Esophagus muscularis mucosa (tissue), 4 donors: ENCODE measurements around the gene KLHL6. TPM values are rescaled to one million over a fixed set of nuclear protein-coding genes. Genes with fewer than 3 reads are reported as not detected.
"Not testable (repeated sequence)": the region's sequence is repeated elsewhere in the genome, so short reads cannot be mapped to it uniquely, and the experiment has no call there.

ENCODE experiments used
- DNase-seq: peaks from one replicate; pipeline ENCODE4 v3.0.0-alpha.2; 2017; ENCODE audit errors: extremely low spot score
- H3K27ac ChIP-seq, 4 donors: fragments of 200-600 bp; sonication (generic); replicated peaks in 1 of 4; 1 replicate in 3 of 4; 2 replicates in 1 of 4; pipeline ENCODE4 v1.5.1; 2016 to 2019; ENCODE audit warnings: mild to moderate bottlenecking in 1 of 4
- H3K27me3 ChIP-seq, 4 donors: fragments of 200-600 bp; sonication (generic); one replicate each; pipeline versions ENCODE4 v1.5.1 to v1.6.0; 2016 to 2019
- H3K36me3 ChIP-seq, 4 donors: fragments of 200-600 bp; sonication (generic); one replicate each; pipeline ENCODE4 v1.5.1; 2016 to 2019
- H3K4me1 ChIP-seq, 4 donors: fragments of 200-600 bp; sonication (generic); one replicate each; pipeline ENCODE4 v1.5.1; 2016 to 2019
- H3K4me3 ChIP-seq, 4 donors: fragments of 200-600 bp; sonication (generic); 1 replicate in 2 of 4; 2 replicates in 2 of 4; pipeline ENCODE4 v1.5.1; 2016 to 2019; ENCODE audit warnings: mild to moderate bottlenecking in 4 of 4, moderate library complexity in 1 of 4
- H3K9me3 ChIP-seq, 4 donors: fragments of 200-600 bp; sonication (generic); 1 replicate in 3 of 4; 2 replicates in 1 of 4; pipeline ENCODE4 v1.5.1; 2016 to 2019
- CTCF ChIP-seq, 3 experiments: fragments of 200-600 bp in 2 of 3; fragments of 450-650 bp in 1 of 3; sonication (generic) in 2 of 3; IDR thresholded peaks; one replicate each; pipeline ENCODE4 v1.5.1; 2017 to 2019; ENCODE audit warnings: antibody characterized with exemption in 3 of 3, mild to moderate bottlenecking in 2 of 3, moderate library complexity in 1 of 3
- EP300 ChIP-seq: sonication (generic); formaldehyde crosslinking; IDR thresholded peaks from one replicate; pipeline ENCODE4 v1.6.1; 2017; ENCODE audit warnings: antibody characterized with exemption
- POLR2A ChIP-seq: fragments of 450-650 bp; IDR thresholded peaks from one replicate; pipeline ENCODE4 v1.6.1; 2017; ENCODE audit warnings: antibody characterized with exemption, moderate library complexity, mild to moderate bottlenecking, low read depth
- POLR2AphosphoS5 ChIP-seq, 2 donors: sonication (generic); formaldehyde crosslinking; IDR thresholded peaks; one replicate each; pipeline ENCODE4 v1.6.1; 2017; ENCODE audit warnings: antibody characterized with exemption in 2 of 2
- WGBS: methylation state at CpG from one replicate; pipeline ENCODE4 v1.1.5; 2018; 5-methylcytosine and 5-hydroxymethylcytosine counted together
- intact Hi-C: fragments of 100-400 bp; cut with DNase I; formaldehyde crosslinking; loops from one replicate; pipeline ENCODE4 v1.15.1; 2023
- total RNA-seq, 4 donors: library from RNA; depleted of rRNA; stranded (reverse); fragments of >200 nt; gene quantifications; one replicate each; pipeline versions ENCODE4 v1.1.0 to v1.2.1, GENCODE V29; 2016

The KLHL6 gene
- total RNA-seq, 4 donors from 2014 or later = 0.71 to 4.1 (median 1.3) TPM

GRCh38 chr3:183526838-183527427 lies 28.6 kb downstream of the KLHL6 start:
- WGBS = 97% methylated on average over 4 of the region's 4 CpGs

GRCh38 chr3:183524476-183524875 lies 31.0 kb downstream of the KLHL6 start:
- Histone ChIP-seq H3K27ac (no peak overlapping the region), H3K9me3 (no peaks in the 10 kb centered on the region), H3K4me3 (no peak overlapping the region), H3K36me3 (no peaks in the 10 kb centered on the region), H3K4me1 (no peaks in the 10 kb centered on the region), H3K27me3 (no peaks in the 10 kb centered on the region)
- no peak for DNase-seq
- intact Hi-C loops = no loop called here
- WGBS = 94% methylated on average over 6 of the region's 6 CpGs
- no peak for TF ChIP-seq POLR2A
- no peak for TF ChIP-seq POLR2AphosphoS5 (IDR thresholded peaks at IDR 0.05)
- TF ChIP-seq CTCF (IDR thresholded peaks at IDR 0.05) = no peak
- TF ChIP-seq EP300 = no peak

More at GRCh38 chr3:183526838-183527427, 28.6 kb downstream of the KLHL6 start:
- no peaks in the 10 kb centered on the region for H3K36me3 ChIP-seq
- H3K27me3 ChIP-seq = no peaks in the 10 kb centered on the region
- H3K27ac ChIP-seq = no peak overlapping the region
- H3K4me3 ChIP-seq = no peak overlapping the region
- no peaks in the 10 kb centered on the region for H3K9me3 ChIP-seq
- TF ChIP-seq POLR2AphosphoS5 (IDR thresholded peaks at IDR 0.05) = no peak
- no peak for TF ChIP-seq CTCF (IDR thresholded peaks at IDR 0.05)
- TF ChIP-seq EP300 = no peak
- TF ChIP-seq POLR2A = no peak
- no peak for DNase-seq
- no peaks in the 10 kb centered on the region for H3K4me1 ChIP-seq
- intact Hi-C loops = no loop called here

GRCh38 chr3:183520741-183521556 lies 34.6 kb downstream of the KLHL6 start:
- WGBS = 74% methylated on average over 19 of the region's 19 CpGs
- H3K27ac ChIP-seq, H3K4me1 ChIP-seq, H3K4me3 ChIP-seq, DNase-seq, H3K36me3 ChIP-seq, H3K27me3 ChIP-seq, intact Hi-C loops, H3K9me3 ChIP-seq: not testable (repeated sequence)

GRCh38 chr3:183520295-183520694 lies 35.2 kb downstream of the KLHL6 start:
- intact Hi-C loops, H3K4me3 ChIP-seq, H3K9me3 ChIP-seq, H3K36me3 ChIP-seq, H3K27ac ChIP-seq, H3K4me1 ChIP-seq, DNase-seq, H3K27me3 ChIP-seq: not testable (repeated sequence)
- WGBS = 78% methylated on average over 8 of the region's 8 CpGs

- H3K4me1 ChIP-seq = no peaks in the 10 kb centered on the region
- intact Hi-C loops = no loop called here
- WGBS = 81% methylated on average over 2 of the region's 2 CpGs
Measured at GRCh38 chr3:183519891-183520290, 35.6 kb downstream of the KLHL6 start.

More at GRCh38 chr3:183519891-183520290, 35.6 kb downstream of the KLHL6 start:
- no peak overlapping the region for H3K27ac ChIP-seq
- no peak for TF ChIP-seq EP300
- TF ChIP-seq POLR2AphosphoS5 (IDR thresholded peaks at IDR 0.05) = no peak
- no peak for TF ChIP-seq CTCF (IDR thresholded peaks at IDR 0.05)
- no peak for TF ChIP-seq POLR2A
- no peaks in the 10 kb centered on the region for H3K9me3 ChIP-seq
- H3K4me3 ChIP-seq = no peak overlapping the region
- H3K36me3 ChIP-seq = no peaks in the 10 kb centered on the region
- DNase-seq = no peak
- H3K27me3 ChIP-seq = no peaks in the 10 kb centered on the region
